ENCODE data around the gene NOXA1.
"Not testable (repeated sequence)": the region's sequence is repeated elsewhere in the genome, so short reads cannot be mapped to it uniquely, and the experiment has no call there.

NOXA1 gene

DNA sequence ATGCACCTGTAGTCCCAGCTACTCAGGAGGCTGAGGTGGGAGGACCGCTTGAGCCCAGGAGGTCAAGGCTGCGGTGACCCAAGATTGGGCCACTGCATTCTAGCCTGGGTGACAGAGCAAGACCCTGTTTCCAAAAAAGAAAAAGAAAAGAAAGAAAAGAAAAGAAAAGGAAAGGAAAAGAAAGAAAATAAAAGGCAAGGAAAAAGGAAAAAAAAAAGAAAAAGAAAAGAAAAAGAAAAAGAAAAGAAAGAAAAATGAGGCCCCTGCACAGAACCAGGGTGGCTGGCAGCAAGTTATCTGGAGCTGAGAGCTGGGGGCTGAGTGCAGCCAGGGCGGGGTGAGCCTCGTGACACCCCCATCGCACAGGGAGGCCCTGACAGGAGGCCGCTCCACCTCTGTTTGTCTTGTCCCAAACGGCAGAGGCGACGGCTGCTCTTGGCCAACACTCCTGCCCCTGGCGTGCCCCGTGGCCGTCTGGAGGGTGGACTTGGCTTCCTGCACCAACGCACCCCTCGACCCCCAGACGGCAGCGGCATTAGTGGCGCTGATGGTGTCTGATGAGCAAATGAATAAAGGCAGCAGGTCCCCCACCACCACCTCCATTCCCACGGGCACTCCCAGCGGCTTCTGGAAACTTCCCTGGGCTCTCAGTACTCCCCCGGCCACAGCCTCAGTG lies 17.0 kb upstream of the NOXA1 start:
- DNase-seq (ENCODE audit: low read depth in 2 of 2): no peak

GRCh38 chr9:137406876-137407589 lies 16.2 kb upstream of the NOXA1 start:
- DNase-seq (ENCODE audit: low read depth in 2 of 2): peak; percentile 38 to 64

DNA sequence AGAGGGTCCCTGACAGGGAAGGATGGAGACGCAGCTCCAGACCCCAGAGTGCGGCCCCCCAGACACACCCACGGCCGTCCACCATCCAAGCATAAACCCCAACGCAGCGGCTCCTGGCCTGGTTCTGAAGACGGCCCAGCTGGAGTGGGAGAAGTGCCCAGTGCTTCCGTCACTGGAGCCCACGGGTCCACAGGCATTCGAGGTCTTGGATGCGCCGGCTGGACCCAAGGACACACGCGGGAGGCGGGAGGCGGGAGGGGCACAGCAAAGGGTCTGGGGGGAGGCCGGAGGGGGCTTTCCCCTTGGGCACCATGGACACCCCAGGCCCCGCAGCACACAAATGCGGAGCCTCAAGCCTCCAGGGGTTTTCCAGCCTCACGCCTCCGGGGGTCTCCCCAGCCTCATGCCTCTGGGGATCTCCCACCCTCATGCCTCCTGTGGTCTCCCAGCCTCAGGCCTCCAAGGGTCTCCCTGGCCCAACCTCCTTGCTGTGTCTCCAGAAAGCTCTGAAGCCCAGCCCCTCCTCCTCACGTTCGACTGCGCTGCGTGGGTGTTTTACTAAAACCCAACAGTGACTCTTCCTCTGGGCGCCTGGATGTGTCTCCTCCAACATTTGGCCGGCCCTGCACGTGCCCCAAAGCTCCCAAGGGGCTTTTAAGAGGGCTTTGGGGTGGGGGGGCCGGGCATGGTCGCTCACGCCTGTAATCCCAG lies 15.4 kb upstream of the NOXA1 start:
- DNase-seq (ENCODE audit: low read depth in 2 of 2): no peak

- DNase-seq (ENCODE audit: low read depth in 2 of 2): no peak
These were observed 14.4 kb upstream of the NOXA1 start for GRCh38 chr9:137408651-137409405.

- no peak for DNase-seq (ENCODE audit: low read depth in 2 of 2)
These were observed 13.7 kb upstream of the NOXA1 start for GRCh38 chr9:137409515-137409914.

DNA sequence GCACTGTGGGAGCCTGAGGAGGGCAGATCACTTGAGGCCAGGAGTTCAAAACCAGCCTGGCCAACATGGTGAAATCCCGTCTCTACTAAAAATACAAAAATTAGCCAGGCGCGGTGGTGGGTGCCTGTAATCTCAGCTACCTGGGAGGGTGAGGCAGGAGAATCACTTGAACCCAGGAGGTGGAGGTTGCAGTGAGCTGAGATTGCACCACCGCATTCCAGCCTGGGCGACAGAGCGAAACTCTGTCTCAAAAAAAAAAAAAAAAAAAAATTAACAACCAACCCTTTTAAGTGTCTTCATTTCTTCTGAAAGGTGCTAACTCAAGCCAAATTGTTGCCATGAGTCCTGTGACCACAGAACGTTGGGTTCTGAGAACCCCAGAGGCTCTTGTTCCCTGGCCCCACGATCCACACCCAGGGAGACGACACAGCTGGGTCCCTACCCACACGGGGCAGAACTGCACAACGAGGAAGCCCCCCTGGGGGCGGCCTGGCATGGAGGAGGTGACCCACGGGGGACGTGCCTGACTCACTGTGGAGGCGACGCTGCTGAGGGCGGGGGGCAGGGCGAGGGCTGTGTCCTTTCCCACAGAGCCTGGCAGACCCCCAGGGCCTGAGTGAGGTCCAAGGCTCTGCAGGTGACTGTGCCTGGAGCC lies 12.8 kb upstream of the NOXA1 start:
- DNase-seq (ENCODE audit: low read depth in 2 of 2): not testable (repeated sequence)

DNA sequence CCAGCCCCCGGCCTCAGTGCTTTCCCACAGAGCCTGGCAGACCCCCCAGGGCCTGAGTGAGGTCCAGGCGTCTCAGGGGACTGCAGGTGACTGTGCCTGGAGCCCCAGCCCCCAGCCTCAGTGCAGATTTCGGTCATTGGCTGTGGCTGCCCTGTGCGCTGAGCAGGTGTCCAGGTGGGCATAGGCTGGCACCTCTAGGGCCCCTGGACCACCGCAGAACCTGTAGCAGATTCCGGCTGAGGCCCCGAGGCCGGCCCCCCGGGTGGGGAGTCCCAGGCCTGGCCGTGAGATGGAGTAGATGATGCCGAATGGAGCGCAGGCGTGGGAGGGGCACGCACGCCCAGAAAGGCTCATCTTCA lies 12.3 kb upstream of the NOXA1 start:
- DNase-seq (ENCODE audit: low read depth in 2 of 2): no peak

GRCh38 chr9:137411260-137411644 lies 11.9 kb upstream of the NOXA1 start:
- DNase-seq (ENCODE audit: low read depth in 2 of 2): no peak

- DNase-seq (ENCODE audit: low read depth in 2 of 2): peak in 1 of 2 donors; percentile 36
These were observed 11.4 kb upstream of the NOXA1 start for GRCh38 chr9:137411645-137412380.

DNA sequence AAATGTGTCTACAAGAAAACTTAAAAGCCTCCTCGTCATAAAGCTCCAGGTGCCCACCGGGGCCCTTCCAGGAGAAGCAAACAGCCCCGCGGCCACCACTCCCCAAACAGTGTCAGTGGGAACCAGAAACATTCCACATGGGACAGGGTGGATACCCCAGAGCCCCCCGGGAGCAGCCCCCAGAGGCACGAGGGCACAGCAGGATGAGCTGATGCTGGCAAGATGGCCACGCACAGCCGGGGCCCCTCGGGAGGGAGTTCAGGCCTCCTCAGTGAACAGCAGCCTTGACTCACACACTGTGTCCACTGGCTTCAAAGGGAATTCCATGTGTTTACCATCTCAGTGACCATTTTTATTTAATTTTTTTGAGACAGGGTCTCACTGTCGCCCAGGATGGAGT lies 10.8 kb upstream of the NOXA1 start:
- no peak for DNase-seq (ENCODE audit: low read depth in 2 of 2)

DNA sequence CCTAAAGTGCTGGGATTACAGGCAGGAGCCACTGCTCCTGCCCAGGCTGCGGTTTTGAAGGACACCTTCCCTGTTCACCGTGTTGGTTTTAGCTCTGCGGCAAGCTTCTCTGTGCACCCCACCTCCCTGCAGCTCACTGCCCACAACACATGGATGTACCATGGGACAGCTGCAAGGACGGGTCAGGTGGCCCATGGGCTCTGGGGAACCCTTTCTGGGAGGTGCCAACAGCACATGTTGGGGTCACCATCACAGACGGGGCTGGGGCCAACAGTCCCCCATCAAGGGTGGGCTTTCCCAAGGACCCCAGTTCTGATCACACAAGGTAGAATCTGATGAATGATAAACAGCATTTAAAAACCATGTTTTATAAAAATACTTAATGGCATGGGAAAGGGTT lies 7.7 kb upstream of the NOXA1 start:
- no peak for DNase-seq (ENCODE audit: low read depth in 2 of 2)

DNA sequence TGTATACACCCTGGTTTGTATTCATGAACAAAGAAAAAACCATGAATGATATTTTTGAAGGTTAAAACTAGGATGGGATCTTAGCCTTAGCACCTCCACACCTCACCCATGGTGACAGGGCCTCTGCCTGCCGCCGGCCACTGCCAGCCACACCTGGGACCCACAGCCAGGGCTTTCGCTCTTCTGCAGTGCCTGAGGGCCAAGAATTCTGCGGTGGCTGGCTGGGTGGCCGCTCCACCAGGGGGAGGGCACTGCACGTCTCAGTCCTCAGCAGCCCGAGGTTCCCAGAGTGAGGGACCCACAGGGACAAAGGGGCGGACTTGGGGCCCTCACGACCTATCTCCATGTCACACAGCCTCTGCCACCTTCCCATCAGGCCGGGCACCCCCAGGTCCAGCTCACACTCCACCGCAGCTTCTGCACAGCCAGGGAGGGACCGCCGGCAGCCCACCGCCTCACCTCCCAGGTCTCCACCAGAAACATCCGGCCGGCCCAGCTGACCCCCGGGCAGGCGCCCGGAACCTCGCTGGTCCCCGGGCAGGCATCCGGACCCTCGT lies 7.1 kb upstream of the NOXA1 start:
- DNase-seq (ENCODE audit: low read depth in 2 of 2): no peak

DNA sequence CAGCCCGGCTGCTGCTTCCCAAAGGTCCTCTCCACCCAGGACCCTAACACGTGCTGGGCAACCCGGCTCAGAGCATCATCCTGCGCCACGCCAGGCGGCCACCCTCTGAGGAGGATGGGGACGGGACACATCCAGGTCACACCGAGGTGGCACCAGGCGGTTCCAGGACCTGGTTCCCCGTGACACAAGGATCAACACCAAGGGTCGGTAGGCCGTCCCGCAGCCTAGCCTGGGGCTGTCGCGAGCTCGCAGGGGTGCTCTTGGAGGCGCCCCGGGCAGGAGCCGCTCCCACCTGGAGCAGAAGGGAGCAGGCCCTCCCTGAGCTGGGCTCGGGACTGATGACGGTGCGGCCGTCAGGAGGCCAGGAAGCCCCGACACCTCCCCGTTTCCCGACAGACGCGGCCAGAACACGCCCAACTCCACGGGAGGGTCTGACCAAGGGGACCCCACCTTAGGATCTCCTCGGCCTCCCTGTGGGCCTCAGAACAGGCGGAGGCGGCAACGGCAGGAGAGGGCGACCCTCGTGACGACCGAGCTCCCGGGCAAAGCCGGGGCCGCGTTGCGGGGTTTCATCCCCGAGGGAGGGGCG lies 6.5 kb upstream of the NOXA1 start:
- no peak for DNase-seq (ENCODE audit: low read depth in 2 of 2)

- DNase-seq (ENCODE audit: low read depth in 2 of 2): no peak
These were observed 5.8 kb upstream of the NOXA1 start for GRCh38 chr9:137417161-137418021.

DNA sequence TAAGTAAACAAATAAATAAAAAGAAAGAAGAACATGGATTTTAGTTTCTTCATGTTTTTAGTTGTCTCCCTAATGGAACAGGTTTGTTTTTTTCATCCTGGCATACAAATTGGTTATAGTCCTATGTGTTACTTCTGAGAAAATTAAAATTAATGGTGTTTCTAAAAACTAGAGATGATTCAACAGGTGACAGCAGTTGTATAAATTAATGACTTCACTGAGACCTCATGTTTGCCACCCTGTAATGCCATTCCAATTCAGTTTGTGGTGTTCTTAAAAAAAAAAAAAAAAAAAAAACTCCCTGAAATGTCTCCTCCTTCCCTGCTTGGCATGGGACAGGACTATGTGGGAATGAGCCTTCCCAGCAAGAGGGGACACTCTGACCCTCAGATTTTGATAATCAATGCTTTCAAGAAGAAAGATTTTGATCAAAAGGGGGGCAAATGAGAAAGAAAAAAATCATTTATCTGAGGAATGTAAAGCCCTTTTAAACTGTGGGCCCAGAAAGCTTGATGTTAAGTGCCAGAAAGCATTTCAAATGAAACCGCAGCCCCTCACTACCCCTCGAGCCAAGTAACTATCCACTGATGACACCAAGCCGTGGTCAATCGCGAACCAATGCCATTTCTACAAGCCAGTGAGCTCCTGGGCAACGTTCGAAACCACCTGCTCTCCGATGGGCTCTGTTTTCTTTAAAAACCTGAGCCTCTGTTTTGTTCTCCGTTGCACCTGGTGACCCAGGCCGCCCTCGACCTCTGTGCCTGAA lies 1.2 kb upstream of the NOXA1 start:
- no peak for DNase-seq (ENCODE audit: low read depth in 2 of 2)

DNA sequence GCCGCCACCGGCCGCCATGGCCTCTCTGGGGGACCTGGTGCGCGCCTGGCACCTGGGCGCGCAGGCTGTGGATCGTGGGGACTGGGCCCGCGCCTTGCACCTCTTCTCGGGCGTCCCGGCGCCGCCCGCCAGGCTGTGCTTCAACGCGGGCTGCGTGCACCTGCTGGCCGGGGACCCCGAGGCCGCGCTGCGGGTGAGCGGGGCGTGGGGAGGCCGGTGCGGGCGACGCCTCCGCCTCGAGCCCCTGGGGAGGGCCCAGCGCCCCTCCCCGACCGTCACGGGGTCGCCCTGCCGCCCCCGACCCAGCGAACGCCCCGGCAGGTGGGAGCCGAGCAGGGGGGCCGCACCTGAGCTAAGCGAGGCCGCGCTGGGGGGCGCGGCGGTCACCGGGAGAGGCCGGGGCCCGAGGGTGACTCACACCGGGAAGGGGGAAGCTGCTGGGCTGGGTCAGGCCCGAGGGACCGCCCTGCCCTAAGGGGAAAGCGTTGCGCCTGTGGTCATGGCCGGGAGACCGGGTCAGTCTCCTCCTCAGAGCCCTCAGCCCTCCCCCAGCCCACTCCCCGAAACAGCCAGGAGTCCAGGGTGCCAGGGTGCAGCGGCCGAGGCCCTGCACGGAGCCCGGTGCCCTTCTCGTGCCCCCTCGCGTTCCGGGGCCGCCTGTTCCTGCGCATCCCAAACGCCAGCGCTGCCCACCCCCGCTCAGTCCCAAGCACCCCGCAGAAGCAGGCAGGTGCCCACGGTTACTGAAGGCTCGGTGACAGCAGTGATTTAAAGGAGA lies 510 bp downstream of the NOXA1 start:
- no peak for DNase-seq (ENCODE audit: low read depth in 2 of 2)

GRCh38 chr9:137426018-137426681 lies 3.0 kb downstream of the NOXA1 start:
- no peak for DNase-seq (ENCODE audit: low read depth in 2 of 2)

Data from stimulated activated CD4-positive, alpha-beta T cell treated with anti-CD3 and anti-CD28 coated beads, Interleukin-15, amount 100 ng/mL, for 48 hours (primary cell).